GM12875 (cell line): ENCODE measurements around the gene SAP25.
A peak's percentile ranks its signal among the peaks of the same experiment; 100 is the strongest.

ENCODE experiments used
- H3K4me3 ChIP-seq: one replicate; pipeline ENCODE4 v1.5.1; 2011; ENCODE audit warnings: low read depth, low read length, control low read depth
- CTCF ChIP-seq: IDR thresholded peaks from 2 replicates; pipeline ENCODE4 v1.5.1; 2011; ENCODE audit warnings: low read depth, mild to moderate bottlenecking, control low read depth, inconsistent platforms, low read length, moderate library complexity, borderline replicate concordance; ENCODE audit not compliant: insufficient read depth

SAP25 gene

GRCh38 chr7:100612730-100613390, 39.2 kb upstream of the SAP25 start:
- TF ChIP-seq CTCF: no peak
- peak overlapping the region; percentile 80 for H3K4me3 ChIP-seq

GRCh38 chr7:100611983-100612729, 38.5 kb upstream of the SAP25 start, which contains the start of gene MOSPD3:
TSS of gene MOSPD3 (plus strand) at chr7:100612540. CDS start at chr7:100612792, 252 bp downstream.
- TF ChIP-seq CTCF: no peak
- H3K4me3 ChIP-seq: peak within 1 kb of the TSS; percentile 80

GRCh38 chr7:100609958-100610357, 36.3 kb upstream of the SAP25 start:
- no peak overlapping the region for H3K4me3 ChIP-seq
- no peak for TF ChIP-seq CTCF

- H3K4me3 ChIP-seq: no peak overlapping the region
- no peak for TF ChIP-seq CTCF
Observed at GRCh38 chr7:100607111-100607510, 33.4 kb upstream of the SAP25 start.

- H3K4me3 ChIP-seq: no peak overlapping the region
Observed at GRCh38 chr7:100606313-100606712, 32.6 kb upstream of the SAP25 start.

GRCh38 chr7:100604976-100605911, 31.5 kb upstream of the SAP25 start:
- peak overlapping the region; percentile 61 for H3K4me3 ChIP-seq
- no peak for TF ChIP-seq CTCF

More at GRCh38 chr7:100606313-100606712, 32.6 kb upstream of the SAP25 start:
- TF ChIP-seq CTCF: no peak
